Liver (tissue), 9 donors: Measurements from ENCODE around the gene OXNAD1. TPM values are rescaled to one million over a fixed set of nuclear protein-coding genes. Genes with fewer than 3 reads are reported as not detected.

Source experiments
- DNase-seq: peaks from one replicate; pipeline ENCODE4 v3.0.0-alpha.2; 2017; ENCODE audit warnings: low spot score
- H3K27ac ChIP-seq, 2 donors: one replicate each; pipeline ENCODE4 v1.7.0; 2013; ENCODE audit warnings: inconsistent platforms in 2 of 2, low read length in 2 of 2, control low read depth in 1 of 2, low read depth in 1 of 2, mild to moderate bottlenecking in 1 of 2
- H3K27me3 ChIP-seq, 4 donors: one replicate each; pipeline versions ENCODE4 v1.6.1 to v1.7.0; 2013; ENCODE audit warnings: low read length in 3 of 4, inconsistent platforms in 1 of 4, mild to moderate bottlenecking in 1 of 4, moderate library complexity in 1 of 4; ENCODE audit not compliant: control insufficient read depth in 4 of 4, insufficient read depth in 4 of 4
- H3K36me3 ChIP-seq, 4 donors: one replicate each; pipeline versions ENCODE4 v1.6.1 to v1.7.0; 2013; ENCODE audit warnings: low read length in 3 of 4, mild to moderate bottlenecking in 3 of 4, low read depth in 1 of 4, moderate library complexity in 1 of 4; ENCODE audit not compliant: control insufficient read depth in 4 of 4, insufficient read depth in 3 of 4
- H3K4me1 ChIP-seq, 4 donors: one replicate each; pipeline versions ENCODE4 v1.6.1 to v1.7.0; 2013; ENCODE audit warnings: low read length in 3 of 4, mild to moderate bottlenecking in 3 of 4, moderate library complexity in 1 of 4; ENCODE audit not compliant: control insufficient read depth in 4 of 4, insufficient read depth in 4 of 4
- H3K4me3 ChIP-seq, 3 donors: one replicate each; pipeline versions ENCODE4 v1.6.1 to v1.7.0; 2013; ENCODE audit warnings: low read length in 3 of 3, control low read depth in 1 of 3, low read depth in 1 of 3, mild to moderate bottlenecking in 1 of 3
- H3K9ac ChIP-seq, 2 donors: one replicate each; pipeline ENCODE4 v1.7.0; 2013; ENCODE audit warnings: low read length in 2 of 2, mild to moderate bottlenecking in 2 of 2, moderate library complexity in 2 of 2, control low read depth in 1 of 2, low read depth in 1 of 2
- H3K9me3 ChIP-seq, 4 donors: one replicate each; pipeline versions ENCODE4 v1.6.1 to v1.7.0; 2013; ENCODE audit warnings: low read length in 3 of 4; ENCODE audit not compliant: control insufficient read depth in 4 of 4
- EGR1 ChIP-seq, 2 donors: IDR thresholded peaks; 2 replicates each; pipeline ENCODE4 v1.6.1; 2016 to 2018; ENCODE audit warnings: antibody characterized with exemption in 2 of 2, low read depth in 2 of 2
- FOXA1 ChIP-seq: IDR thresholded peaks from 2 replicates; pipeline ENCODE4 v1.6.1; 2016; ENCODE audit warnings: antibody characterized with exemption
- GABPA ChIP-seq, 2 donors: IDR thresholded peaks in 1 of 2; conservative IDR thresholded peaks in 1 of 2; 2 replicates each; pipeline ENCODE4 v1.6.1; 2016; ENCODE audit warnings: antibody characterized with exemption in 2 of 2, mild to moderate bottlenecking in 1 of 2, moderate library complexity in 1 of 2
- HNF4A ChIP-seq, 2 donors: conservative IDR thresholded peaks; 2 replicates each; pipeline ENCODE4 v1.6.1; 2016; ENCODE audit warnings: antibody characterized with exemption in 2 of 2, mild to moderate bottlenecking in 2 of 2
- JUND ChIP-seq, 2 donors: IDR thresholded peaks; 2 replicates each; pipeline ENCODE4 v1.6.1; 2016; ENCODE audit warnings: antibody characterized with exemption in 2 of 2
- NR2F2 ChIP-seq: IDR thresholded peaks from 2 replicates; pipeline ENCODE4 v1.6.1; 2016; ENCODE audit warnings: antibody characterized with exemption
- RAD21 ChIP-seq, 2 donors: IDR thresholded peaks; 2 replicates each; pipeline ENCODE4 v1.6.1; 2016; ENCODE audit warnings: antibody characterized with exemption in 2 of 2, mild to moderate bottlenecking in 2 of 2
- RXRA ChIP-seq, 2 donors: IDR thresholded peaks; 2 replicates each; pipeline ENCODE4 v1.6.1; 2017 to 2018; ENCODE audit warnings: antibody characterized with exemption in 2 of 2, mild to moderate bottlenecking in 1 of 2
- TAF1 ChIP-seq: conservative IDR thresholded peaks from 2 replicates; pipeline ENCODE4 v1.6.1; 2016; ENCODE audit warnings: antibody characterized with exemption, mild to moderate bottlenecking
- YY1 ChIP-seq: IDR thresholded peaks from 2 replicates; pipeline ENCODE4 v1.6.1; 2016; ENCODE audit warnings: antibody characterized with exemption, mild to moderate bottlenecking
- WGBS: extraction: QIAGEN DNeasy Blood & Tissue Kit; methylation state at CpG from one replicate; pipeline ENCODE4 v1.1.7; 2013; 5-methylcytosine and 5-hydroxymethylcytosine counted together
- polyA plus RNA-seq, 2 donors: library from polyadenylated mRNA; stranded (reverse) in 1 of 2; unstranded in 1 of 2; fragments of 200-250 nt in 1 of 2; fragments of >200 nt in 1 of 2; fragmentation: Nextera tagmentation in 1 of 2; extraction: Ambion mirVana in 1 of 2; gene quantifications; one replicate each; pipeline versions ENCODE4 v1.2.1 to v1.2.3, GENCODE V29; 2013 to 2015
- total RNA-seq, 2 donors: library from RNA; depleted of rRNA; stranded (reverse); fragments of >200 nt; gene quantifications; one replicate each; pipeline ENCODE4 v1.2.3, GENCODE V29; 2014
- TF ChIP-seq, protein P1 (sequence below): IDR thresholded peaks from 2 replicates; pipeline ENCODE4 v1.6.1; 2016; ENCODE audit warnings: antibody characterized with exemption, mild to moderate bottlenecking
- TF ChIP-seq, protein P2 (sequence below): IDR thresholded peaks from 2 replicates; pipeline ENCODE4 v1.6.1; 2016; ENCODE audit warnings: antibody characterized with exemption
- TF ChIP-seq, protein P3 (sequence below): IDR thresholded peaks from 2 replicates; pipeline ENCODE4 v1.6.1; 2016; ENCODE audit warnings: antibody characterized with exemption
- TF ChIP-seq, protein P4 (sequence below): fragments of 150-350 bp; IDR thresholded peaks from 2 replicates; pipeline ENCODE4 v1.5.1; 2017; ENCODE audit warnings: improper control_type of control experiment, low read depth, low read length; ENCODE audit not compliant: missing input control
- donor health status: healthy.
- donor health status: healthy.
- donor health status: healthy.
- donor health status: healthy.
- donor health status: healthy.

OXNAD1 gene
- total and polyA plus RNA-seq, 4 donors = 9.3 to 24.6 (median 14.1) TPM

DNA sequence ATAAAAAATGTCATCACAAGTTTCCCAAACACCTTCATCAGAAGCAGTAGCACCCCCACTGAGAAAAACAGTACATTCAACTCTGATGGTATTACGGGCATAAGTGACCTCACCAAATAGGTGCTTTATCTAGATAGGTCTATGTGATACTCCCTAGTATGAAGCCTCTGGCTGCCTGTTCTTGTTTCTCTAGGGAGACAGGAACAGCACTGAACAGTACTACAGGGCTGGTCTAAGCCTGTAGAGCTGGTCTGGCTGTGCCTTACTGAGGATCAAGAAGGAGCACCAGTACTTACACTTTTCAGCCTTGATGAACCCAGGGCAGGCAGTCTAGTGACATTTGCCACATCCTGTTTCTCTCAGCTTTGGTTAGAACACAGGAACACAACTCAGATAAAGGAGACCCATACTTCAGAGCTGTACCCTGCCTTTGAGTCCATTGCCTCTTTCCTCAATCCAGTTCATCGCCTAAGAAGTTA lies 35.9 kb downstream of the OXNAD1 start:
- no peak overlapping the region for H3K27ac ChIP-seq
- H3K4me1 ChIP-seq = peaks cover 4 to 20% (median 13%) of the 10 kb centered on the region in 4 donors
- no peak for DNase-seq
- no peak for TF ChIP-seq JUND (IDR thresholded peaks at IDR 0.05)
- TF ChIP-seq, protein P1, sequence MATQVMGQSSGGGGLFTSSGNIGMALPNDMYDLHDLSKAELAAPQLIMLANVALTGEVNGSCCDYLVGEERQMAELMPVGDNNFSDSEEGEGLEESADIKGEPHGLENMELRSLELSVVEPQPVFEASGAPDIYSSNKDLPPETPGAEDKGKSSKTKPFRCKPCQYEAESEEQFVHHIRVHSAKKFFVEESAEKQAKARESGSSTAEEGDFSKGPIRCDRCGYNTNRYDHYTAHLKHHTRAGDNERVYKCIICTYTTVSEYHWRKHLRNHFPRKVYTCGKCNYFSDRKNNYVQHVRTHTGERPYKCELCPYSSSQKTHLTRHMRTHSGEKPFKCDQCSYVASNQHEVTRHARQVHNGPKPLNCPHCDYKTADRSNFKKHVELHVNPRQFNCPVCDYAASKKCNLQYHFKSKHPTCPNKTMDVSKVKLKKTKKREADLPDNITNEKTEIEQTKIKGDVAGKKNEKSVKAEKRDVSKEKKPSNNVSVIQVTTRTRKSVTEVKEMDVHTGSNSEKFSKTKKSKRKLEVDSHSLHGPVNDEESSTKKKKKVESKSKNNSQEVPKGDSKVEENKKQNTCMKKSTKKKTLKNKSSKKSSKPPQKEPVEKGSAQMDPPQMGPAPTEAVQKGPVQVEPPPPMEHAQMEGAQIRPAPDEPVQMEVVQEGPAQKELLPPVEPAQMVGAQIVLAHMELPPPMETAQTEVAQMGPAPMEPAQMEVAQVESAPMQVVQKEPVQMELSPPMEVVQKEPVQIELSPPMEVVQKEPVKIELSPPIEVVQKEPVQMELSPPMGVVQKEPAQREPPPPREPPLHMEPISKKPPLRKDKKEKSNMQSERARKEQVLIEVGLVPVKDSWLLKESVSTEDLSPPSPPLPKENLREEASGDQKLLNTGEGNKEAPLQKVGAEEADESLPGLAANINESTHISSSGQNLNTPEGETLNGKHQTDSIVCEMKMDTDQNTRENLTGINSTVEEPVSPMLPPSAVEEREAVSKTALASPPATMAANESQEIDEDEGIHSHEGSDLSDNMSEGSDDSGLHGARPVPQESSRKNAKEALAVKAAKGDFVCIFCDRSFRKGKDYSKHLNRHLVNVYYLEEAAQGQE = no peak
- no peak for TF ChIP-seq FOXA1
- no peak for TF ChIP-seq NR2F2
- peaks cover 2 to 7% (median 5%) of the 10 kb centered on the region in 4 donors for H3K36me3 ChIP-seq
- no peak overlapping the region for H3K4me3 ChIP-seq
- H3K9me3 ChIP-seq = no peaks in the 10 kb centered on the region
- 83% methylated on average over 2 of the region's 2 CpGs for WGBS
- H3K27me3 ChIP-seq = no peaks in the 10 kb centered on the region
- no peak overlapping the region for H3K9ac ChIP-seq

DNA sequence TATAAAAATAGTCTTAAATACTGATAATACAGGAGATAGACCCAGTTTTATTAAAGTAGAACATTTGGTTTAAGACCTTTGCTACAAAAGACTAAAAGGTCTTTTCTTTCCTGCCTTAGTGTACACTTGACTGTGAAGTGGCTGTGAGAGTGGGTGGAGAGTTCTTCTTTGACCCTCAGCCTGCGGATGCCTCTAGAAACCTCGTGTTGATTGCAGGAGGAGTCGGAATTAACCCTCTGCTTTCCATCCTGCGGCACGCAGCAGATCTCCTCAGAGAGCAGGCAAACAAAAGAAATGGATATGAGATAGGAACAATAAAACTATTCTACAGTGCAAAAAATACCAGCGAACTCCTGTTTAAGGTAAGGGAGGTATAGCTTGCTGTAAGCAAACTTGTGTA lies 36.5 kb downstream of the OXNAD1 start:
- no peak overlapping the region for H3K9ac ChIP-seq
- no peaks in the 10 kb centered on the region for H3K27me3 ChIP-seq
- H3K4me1 ChIP-seq = peaks cover 4 to 23% (median 13%) of the 10 kb centered on the region in 4 donors
- no peak overlapping the region for H3K27ac ChIP-seq
- H3K36me3 ChIP-seq = peaks cover 2 to 7% (median 5%) of the 10 kb centered on the region in 4 donors
- TF ChIP-seq, protein P2, sequence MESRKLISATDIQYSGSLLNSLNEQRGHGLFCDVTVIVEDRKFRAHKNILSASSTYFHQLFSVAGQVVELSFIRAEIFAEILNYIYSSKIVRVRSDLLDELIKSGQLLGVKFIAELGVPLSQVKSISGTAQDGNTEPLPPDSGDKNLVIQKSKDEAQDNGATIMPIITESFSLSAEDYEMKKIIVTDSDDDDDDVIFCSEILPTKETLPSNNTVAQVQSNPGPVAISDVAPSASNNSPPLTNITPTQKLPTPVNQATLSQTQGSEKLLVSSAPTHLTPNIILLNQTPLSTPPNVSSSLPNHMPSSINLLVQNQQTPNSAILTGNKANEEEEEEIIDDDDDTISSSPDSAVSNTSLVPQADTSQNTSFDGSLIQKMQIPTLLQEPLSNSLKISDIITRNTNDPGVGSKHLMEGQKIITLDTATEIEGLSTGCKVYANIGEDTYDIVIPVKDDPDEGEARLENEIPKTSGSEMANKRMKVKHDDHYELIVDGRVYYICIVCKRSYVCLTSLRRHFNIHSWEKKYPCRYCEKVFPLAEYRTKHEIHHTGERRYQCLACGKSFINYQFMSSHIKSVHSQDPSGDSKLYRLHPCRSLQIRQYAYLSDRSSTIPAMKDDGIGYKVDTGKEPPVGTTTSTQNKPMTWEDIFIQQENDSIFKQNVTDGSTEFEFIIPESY = no peak
- no peak for TF ChIP-seq NR2F2
- 57% methylated on average over 6 of the region's 6 CpGs for WGBS
- DNase-seq = no peak
- H3K9me3 ChIP-seq = no peaks in the 10 kb centered on the region
- no peak overlapping the region for H3K4me3 ChIP-seq

DNA sequence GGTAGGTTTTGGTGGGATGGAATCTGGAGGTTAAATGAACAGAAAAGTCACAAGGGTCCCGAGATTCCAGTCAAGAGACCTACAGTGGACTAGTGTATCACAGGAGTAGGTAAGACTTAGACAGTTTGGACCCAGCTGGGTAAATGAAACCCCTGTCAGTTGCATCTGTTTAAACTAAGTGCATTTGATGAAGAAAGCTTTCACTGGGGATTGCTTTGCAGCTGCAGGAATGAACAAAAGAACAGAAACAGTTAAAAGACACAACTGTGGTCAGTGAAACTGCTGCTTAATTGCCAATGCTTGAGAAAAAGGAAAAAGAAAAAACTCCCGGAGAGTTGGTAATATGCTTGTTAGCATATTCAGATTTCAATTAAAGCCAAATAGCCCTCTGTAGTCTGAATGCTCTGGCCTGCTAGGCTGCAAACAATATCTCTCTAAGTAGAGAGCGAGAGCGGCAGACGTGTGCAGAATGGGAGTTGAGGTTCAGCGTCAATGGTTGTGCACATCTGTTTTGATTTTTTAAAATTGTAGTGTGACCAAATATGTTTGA lies 37.1 kb downstream of the OXNAD1 start:
- H3K27me3 ChIP-seq = no peaks in the 10 kb centered on the region
- no peak for TF ChIP-seq GABPA (IDR thresholded peaks at IDR 0.05 in 1 of 2, conservative IDR thresholded peaks at IDR 0.05 in 1 of 2)
- TF ChIP-seq, protein P3, sequence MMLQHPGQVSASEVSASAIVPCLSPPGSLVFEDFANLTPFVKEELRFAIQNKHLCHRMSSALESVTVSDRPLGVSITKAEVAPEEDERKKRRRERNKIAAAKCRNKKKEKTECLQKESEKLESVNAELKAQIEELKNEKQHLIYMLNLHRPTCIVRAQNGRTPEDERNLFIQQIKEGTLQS = no peak
- no peak for TF ChIP-seq RXRA (IDR thresholded peaks at IDR 0.05)
- TF ChIP-seq HNF4A (conservative IDR thresholded peaks at IDR 0.05) = no peak
- no peak for TF ChIP-seq TAF1
- TF ChIP-seq, protein P4, sequence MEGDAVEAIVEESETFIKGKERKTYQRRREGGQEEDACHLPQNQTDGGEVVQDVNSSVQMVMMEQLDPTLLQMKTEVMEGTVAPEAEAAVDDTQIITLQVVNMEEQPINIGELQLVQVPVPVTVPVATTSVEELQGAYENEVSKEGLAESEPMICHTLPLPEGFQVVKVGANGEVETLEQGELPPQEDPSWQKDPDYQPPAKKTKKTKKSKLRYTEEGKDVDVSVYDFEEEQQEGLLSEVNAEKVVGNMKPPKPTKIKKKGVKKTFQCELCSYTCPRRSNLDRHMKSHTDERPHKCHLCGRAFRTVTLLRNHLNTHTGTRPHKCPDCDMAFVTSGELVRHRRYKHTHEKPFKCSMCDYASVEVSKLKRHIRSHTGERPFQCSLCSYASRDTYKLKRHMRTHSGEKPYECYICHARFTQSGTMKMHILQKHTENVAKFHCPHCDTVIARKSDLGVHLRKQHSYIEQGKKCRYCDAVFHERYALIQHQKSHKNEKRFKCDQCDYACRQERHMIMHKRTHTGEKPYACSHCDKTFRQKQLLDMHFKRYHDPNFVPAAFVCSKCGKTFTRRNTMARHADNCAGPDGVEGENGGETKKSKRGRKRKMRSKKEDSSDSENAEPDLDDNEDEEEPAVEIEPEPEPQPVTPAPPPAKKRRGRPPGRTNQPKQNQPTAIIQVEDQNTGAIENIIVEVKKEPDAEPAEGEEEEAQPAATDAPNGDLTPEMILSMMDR = no peak
- TF ChIP-seq YY1 = no peak
- TF ChIP-seq EGR1 (IDR thresholded peaks at IDR 0.05; ENCODE audit: low read depth in 2 of 2) = no peak
- TF ChIP-seq, protein P1 = no peak
- no peak for TF ChIP-seq NR2F2
- no peak for TF ChIP-seq RAD21 (IDR thresholded peaks at IDR 0.05)
- TF ChIP-seq JUND (IDR thresholded peaks at IDR 0.05) = no peak
- H3K4me3 ChIP-seq = no peak overlapping the region
- no peak for DNase-seq
- H3K27ac ChIP-seq = no peak overlapping the region
- H3K36me3 ChIP-seq = peaks cover 2 to 7% (median 4%) of the 10 kb centered on the region in 4 donors
- no peak overlapping the region for H3K9ac ChIP-seq
- H3K9me3 ChIP-seq = no peaks in the 10 kb centered on the region
- 86% methylated on average over 6 of the region's 6 CpGs for WGBS
- peaks cover 4 to 23% (median 13%) of the 10 kb centered on the region in 4 donors for H3K4me1 ChIP-seq
